Smooth muscle cell (in vitro differentiated cells): ENCODE results near the gene AMH. TPM values are rescaled to one million over a fixed set of nuclear protein-coding genes. Genes with fewer than 3 reads are reported as not detected.

ENCODE experiments used
- DNase-seq: peaks from one replicate; lab custom pipeline; 2025; ENCODE audit not compliant: unreplicated experiment; lab: John Stamatoyannopoulos, UW
- H2AFZ ChIP-seq: fragments of 200-600 bp; sonication (generic); 2 replicates; pipeline ENCODE4 v1.6.0; 2016; ENCODE audit warnings: antibody characterized with exemption, low read depth, mild to moderate bottlenecking
- H3F3A ChIP-seq: fragments of 200-600 bp; sonication (generic); 2 replicates; pipeline ENCODE4 v1.6.0; 2017; ENCODE audit warnings: antibody characterized with exemption, low read depth
- H3K27ac ChIP-seq: fragments of 200-600 bp; sonication (generic); 2 replicates; pipeline ENCODE4 v1.5.1; 2016; ENCODE audit warnings: low read depth, mild to moderate bottlenecking
- H3K27me3 ChIP-seq: fragments of 200-600 bp; sonication (generic); 2 replicates; pipeline ENCODE4 v1.6.1; 2016; ENCODE audit warnings: low read depth, mild to moderate bottlenecking
- H3K36me3 ChIP-seq: fragments of 200-600 bp; sonication (generic); 2 replicates; pipeline ENCODE4 v1.5.1; 2016; ENCODE audit warnings: low read depth
- H3K4me1 ChIP-seq: fragments of 200-600 bp; sonication (generic); 2 replicates; pipeline ENCODE4 v1.5.1; 2016; ENCODE audit warnings: low read depth
- H3K4me2 ChIP-seq: fragments of 200-600 bp; sonication (generic); 2 replicates; pipeline ENCODE4 v1.6.0; 2016; ENCODE audit warnings: mild to moderate bottlenecking
- H3K4me3 ChIP-seq: fragments of 200-600 bp; sonication (generic); 2 replicates; pipeline ENCODE4 v1.5.1; 2016; ENCODE audit warnings: mild to moderate bottlenecking
- H3K79me2 ChIP-seq: fragments of 200-600 bp; sonication (generic); 2 replicates; pipeline ENCODE4 v1.6.0; 2016; ENCODE audit warnings: low read depth, mild to moderate bottlenecking
- H3K9ac ChIP-seq: fragments of 200-600 bp; sonication (generic); 2 replicates; pipeline ENCODE4 v1.6.0; 2016; ENCODE audit warnings: low read depth
- H3K9me3 ChIP-seq: fragments of 200-600 bp; sonication (generic); replicated peaks from 2 replicates; pipeline ENCODE4 v1.5.1; 2016; ENCODE audit warnings: low read depth
- H4K20me1 ChIP-seq: fragments of 200-600 bp; sonication (generic); 2 replicates; pipeline ENCODE4 v1.6.0; 2016; ENCODE audit warnings: low read depth
- WGBS: methylation state at CpG from one replicate; pipeline ENCODE4 v1.1.7; 2016; ENCODE audit warnings: low lambda C conversion rate; 5-methylcytosine and 5-hydroxymethylcytosine counted together
- polyA plus RNA-seq: library from polyadenylated mRNA; unstranded; fragments of >200 nt; fragmentation: Nextera tagmentation; extraction: Ambion mirVana; gene quantifications from 2 replicates; pipeline ENCODE4 v1.2.1, GENCODE V29; 2016
- total RNA-seq: library from RNA; depleted of rRNA; stranded (reverse); fragments of >200 nt; gene quantifications from 2 replicates; pipeline ENCODE4 v1.2.3, GENCODE V29; 2014
- TF ChIP-seq, protein P1 (sequence below): fragments of 200-600 bp; sonication (generic); IDR thresholded peaks from 2 replicates; pipeline ENCODE4 v1.5.1; 2017; ENCODE audit warnings: borderline replicate concordance, mild to moderate bottlenecking, antibody characterized with exemption; ENCODE audit not compliant: insufficient read depth, poor library complexity, severe bottlenecking

AMH gene
- total and polyA plus RNA-seq, 2 experiments from 2014 or later, result 2.9 to 12.6 TPM

DNA sequence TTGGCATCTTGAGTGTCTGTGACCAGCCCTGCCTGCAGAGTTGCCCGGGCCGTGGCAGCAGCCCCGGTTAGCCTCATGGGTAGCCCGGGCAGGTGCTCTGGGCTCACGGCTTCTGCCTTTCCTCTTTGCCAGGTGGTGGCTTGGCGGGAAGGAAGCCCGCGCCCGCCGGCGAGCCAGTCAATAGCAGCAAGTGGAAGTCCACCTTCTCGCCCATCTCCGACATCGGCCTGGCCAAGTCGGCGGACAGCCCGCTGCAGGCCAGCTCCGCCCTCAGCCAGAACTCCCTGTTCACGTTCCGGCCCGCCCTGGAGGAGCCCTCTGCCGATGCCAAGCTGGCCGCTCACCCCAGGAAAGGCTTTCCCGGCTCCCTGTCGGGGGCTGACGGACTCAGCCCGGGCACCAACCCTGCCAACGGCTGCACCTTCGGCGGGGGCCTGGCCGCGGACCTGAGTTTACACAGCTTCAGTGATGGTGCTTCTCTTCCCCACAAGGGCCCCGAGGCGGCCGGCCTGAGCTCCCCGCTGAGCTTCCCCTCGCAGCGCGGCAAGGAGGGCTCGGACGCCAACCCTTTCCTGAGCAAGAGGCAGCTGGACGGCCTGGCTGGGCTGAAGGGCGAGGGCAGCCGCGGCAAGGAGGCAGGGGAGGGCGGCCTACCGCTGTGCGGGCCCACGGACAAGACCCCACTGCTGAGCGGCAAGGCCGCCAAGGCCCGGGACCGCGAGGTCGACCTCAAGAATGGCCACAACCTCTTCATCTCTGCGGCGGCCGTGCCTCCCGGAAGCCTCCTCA lies 22.9 kb upstream of the AMH start:
- TF ChIP-seq, protein P1, sequence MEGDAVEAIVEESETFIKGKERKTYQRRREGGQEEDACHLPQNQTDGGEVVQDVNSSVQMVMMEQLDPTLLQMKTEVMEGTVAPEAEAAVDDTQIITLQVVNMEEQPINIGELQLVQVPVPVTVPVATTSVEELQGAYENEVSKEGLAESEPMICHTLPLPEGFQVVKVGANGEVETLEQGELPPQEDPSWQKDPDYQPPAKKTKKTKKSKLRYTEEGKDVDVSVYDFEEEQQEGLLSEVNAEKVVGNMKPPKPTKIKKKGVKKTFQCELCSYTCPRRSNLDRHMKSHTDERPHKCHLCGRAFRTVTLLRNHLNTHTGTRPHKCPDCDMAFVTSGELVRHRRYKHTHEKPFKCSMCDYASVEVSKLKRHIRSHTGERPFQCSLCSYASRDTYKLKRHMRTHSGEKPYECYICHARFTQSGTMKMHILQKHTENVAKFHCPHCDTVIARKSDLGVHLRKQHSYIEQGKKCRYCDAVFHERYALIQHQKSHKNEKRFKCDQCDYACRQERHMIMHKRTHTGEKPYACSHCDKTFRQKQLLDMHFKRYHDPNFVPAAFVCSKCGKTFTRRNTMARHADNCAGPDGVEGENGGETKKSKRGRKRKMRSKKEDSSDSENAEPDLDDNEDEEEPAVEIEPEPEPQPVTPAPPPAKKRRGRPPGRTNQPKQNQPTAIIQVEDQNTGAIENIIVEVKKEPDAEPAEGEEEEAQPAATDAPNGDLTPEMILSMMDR, result no peak
- no peak overlapping the region for H3K9ac ChIP-seq
- no peaks in the 10 kb centered on the region for H3K27me3 ChIP-seq
- DNase-seq, result no peak
- no peaks in the 10 kb centered on the region for H3K4me1 ChIP-seq
- H4K20me1 ChIP-seq, result peaks cover 10% of the 10 kb centered on the region
- H2AFZ ChIP-seq, result no peak overlapping the region
- no peak overlapping the region for H3K4me2 ChIP-seq
- H3K27ac ChIP-seq, result no peak overlapping the region
- H3K36me3 ChIP-seq, result no peaks in the 10 kb centered on the region
- H3F3A ChIP-seq, result peaks cover 6% of the 10 kb centered on the region
- 96% methylated on average over 49 of the region's 59 CpGs for WGBS
- H3K79me2 ChIP-seq, result no peaks in the 10 kb centered on the region
- no peaks in the 10 kb centered on the region for H3K9me3 ChIP-seq
- no peak overlapping the region for H3K4me3 ChIP-seq

DNA sequence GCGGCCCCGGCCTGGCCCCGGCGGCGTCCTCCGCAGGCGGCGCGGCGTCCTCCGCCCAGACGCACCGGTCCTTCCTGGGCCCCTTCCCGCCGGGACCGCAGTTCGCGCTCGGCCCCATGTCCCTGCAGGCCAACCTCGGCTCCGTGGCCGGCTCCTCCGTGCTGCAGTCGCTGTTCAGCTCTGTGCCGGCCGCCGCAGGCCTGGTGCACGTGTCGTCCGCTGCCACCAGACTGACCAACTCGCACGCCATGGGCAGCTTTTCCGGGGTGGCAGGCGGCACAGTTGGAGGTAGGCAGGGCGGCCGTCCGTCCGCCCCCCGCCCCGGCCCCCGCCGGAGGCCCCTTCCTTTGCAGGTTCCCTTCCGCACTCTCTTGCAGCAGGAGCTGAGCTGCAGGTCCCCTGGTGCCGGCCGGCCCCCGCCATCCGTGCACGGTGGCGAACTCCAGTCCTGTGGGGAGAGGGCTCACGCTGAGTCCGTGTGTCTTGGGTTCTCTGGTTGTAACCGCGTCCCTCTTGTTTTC lies 22.2 kb upstream of the AMH start:
- Histone ChIP-seq H3K4me3 (no peak overlapping the region), H3K9me3 (no peaks in the 10 kb centered on the region), H3F3A (peaks cover 6% of the 10 kb centered on the region), H3K27ac (no peak overlapping the region), H3K4me2 (no peak overlapping the region), H3K36me3 (no peaks in the 10 kb centered on the region), H3K4me1 (no peaks in the 10 kb centered on the region), H3K9ac (no peak overlapping the region), H4K20me1 (peaks cover 16% of the 10 kb centered on the region), H2AFZ (no peak overlapping the region), H3K79me2 (no peaks in the 10 kb centered on the region), H3K27me3 (no peaks in the 10 kb centered on the region)
- TF ChIP-seq, protein P1, result no peak
- DNase-seq, result no peak
- WGBS, result 97% methylated on average over 48 of the region's 53 CpGs

DNA sequence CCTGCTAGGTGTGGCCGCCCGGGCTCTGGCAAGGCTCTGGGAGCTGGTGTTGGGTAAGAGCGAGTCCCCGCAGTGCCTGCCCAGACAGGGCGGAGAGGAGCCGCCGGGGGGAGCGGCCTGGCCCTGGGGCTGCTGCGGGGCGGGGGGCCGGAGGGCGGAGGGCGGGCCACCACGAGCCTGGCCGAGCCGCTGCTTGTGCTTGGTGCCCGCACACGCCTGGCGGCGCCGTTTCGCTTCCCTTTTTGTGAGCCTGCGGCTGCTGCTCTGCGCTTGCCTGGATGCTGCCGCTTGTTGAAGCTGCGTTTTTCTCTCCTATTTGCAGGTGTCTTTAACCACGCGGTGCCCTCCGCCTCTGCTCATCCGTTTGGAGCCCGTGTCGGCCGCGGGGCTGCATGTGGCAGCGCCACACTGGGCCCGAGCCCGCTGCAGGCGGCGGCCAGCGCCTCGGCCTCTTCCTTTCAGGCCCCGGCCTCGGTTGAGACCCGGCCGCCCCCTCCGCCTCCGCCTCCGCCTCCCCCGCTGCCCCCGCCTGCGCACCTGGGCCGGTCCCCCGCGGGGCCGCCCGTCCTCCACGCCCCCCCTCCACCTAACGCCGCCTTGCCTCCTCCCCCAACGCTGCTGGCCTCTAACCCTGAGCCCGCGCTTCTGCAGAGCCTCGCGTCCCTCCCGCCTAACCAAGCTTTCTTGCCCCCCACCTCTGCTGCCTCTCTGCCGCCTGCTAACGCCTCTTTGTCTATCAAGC lies 21.5 kb upstream of the AMH start:
- H3K79me2 ChIP-seq, result no peaks in the 10 kb centered on the region
- WGBS, result over 99% methylated on average over 24 of the region's 67 CpGs
- H3K36me3 ChIP-seq, result no peaks in the 10 kb centered on the region
- DNase-seq, result no peak
- H3K4me2 ChIP-seq, result no peak overlapping the region
- no peak overlapping the region for H3K4me3 ChIP-seq
- H3K4me1 ChIP-seq, result no peaks in the 10 kb centered on the region
- no peaks in the 10 kb centered on the region for H3K27me3 ChIP-seq
- no peaks in the 10 kb centered on the region for H3K9me3 ChIP-seq
- TF ChIP-seq, protein P1, result no peak
- no peak overlapping the region for H2AFZ ChIP-seq
- H3K27ac ChIP-seq, result no peak overlapping the region
- H4K20me1 ChIP-seq, result peaks cover 22% of the 10 kb centered on the region
- peaks cover 6% of the 10 kb centered on the region for H3F3A ChIP-seq
- no peak overlapping the region for H3K9ac ChIP-seq
